Duodenal mucosa (tissue), 2 donors: Measurements from ENCODE around the gene ALKBH7.
"Not testable (repeated sequence)": the region's sequence is repeated elsewhere in the genome, so short reads cannot be mapped to it uniquely, and the experiment has no call there.

Experiments used
- H3K27ac ChIP-seq: one replicate; pipeline ENCODE4 v1.7.0; 2013; ENCODE audit warnings: low read depth, low read length
- H3K27me3 ChIP-seq, 2 donors: one replicate each; pipeline ENCODE4 v1.7.0; 2013; ENCODE audit warnings: low read length in 2 of 2, control low read depth in 1 of 2; ENCODE audit not compliant: insufficient read depth in 2 of 2, control insufficient read depth in 1 of 2
- H3K36me3 ChIP-seq, 2 donors: one replicate each; pipeline ENCODE4 v1.7.0; 2013; ENCODE audit warnings: low read length in 2 of 2, control low read depth in 1 of 2; ENCODE audit not compliant: insufficient read depth in 2 of 2, control insufficient read depth in 1 of 2
- H3K4me1 ChIP-seq, 2 donors: one replicate each; pipeline ENCODE4 v1.7.0; 2013; ENCODE audit warnings: low read length in 2 of 2, control low read depth in 1 of 2; ENCODE audit not compliant: insufficient read depth in 2 of 2, control insufficient read depth in 1 of 2
- H3K4me3 ChIP-seq, 2 donors: one replicate each; pipeline ENCODE4 v1.7.0; 2013; ENCODE audit warnings: low read length in 2 of 2, low read depth in 1 of 2
- H3K9ac ChIP-seq, 2 donors: one replicate each; pipeline ENCODE4 v1.7.0; 2013; ENCODE audit warnings: low read length in 2 of 2, low read depth in 1 of 2
- H3K9me3 ChIP-seq, 2 donors: one replicate each; pipeline ENCODE4 v1.7.0; 2013; ENCODE audit warnings: low read length in 2 of 2, control low read depth in 1 of 2; ENCODE audit not compliant: control insufficient read depth in 1 of 2

The ALKBH7 gene

GRCh38 chr19:6396305-6396704, 23.7 kb downstream of the ALKBH7 start:
- no peaks in the 10 kb centered on the region for H3K9me3 ChIP-seq
- H3K9ac ChIP-seq: no peak overlapping the region
- no peaks in the 10 kb centered on the region for H3K27me3 ChIP-seq
- H3K36me3 ChIP-seq: no peaks in the 10 kb centered on the region
- H3K4me3 ChIP-seq: no peak overlapping the region
- peaks cover 10 to 13% of the 10 kb centered on the region in 2 donors for H3K4me1 ChIP-seq
- no peak overlapping the region for H3K27ac ChIP-seq

- H3K36me3 ChIP-seq, H3K4me1 ChIP-seq, H3K27ac ChIP-seq, H3K9me3 ChIP-seq, H3K4me3 ChIP-seq, H3K9ac ChIP-seq, H3K27me3 ChIP-seq: not testable (repeated sequence)
Measured at GRCh38 chr19:6400062-6400944, 27.7 kb downstream of the ALKBH7 start.

GRCh38 chr19:6402058-6402457, 29.5 kb downstream of the ALKBH7 start:
- H3K9ac ChIP-seq: no peak overlapping the region

GRCh38 chr19:6402837-6403608, 30.4 kb downstream of the ALKBH7 start:
- H3K9ac ChIP-seq: peak overlapping the region; percentile 47 to 52
- H3K9me3 ChIP-seq: no peaks in the 10 kb centered on the region
- no peaks in the 10 kb centered on the region for H3K36me3 ChIP-seq
- no peaks in the 10 kb centered on the region for H3K27me3 ChIP-seq
- H3K4me3 ChIP-seq: peak overlapping the region; percentile 43 to 55
- H3K4me1 ChIP-seq: peaks cover 0 to 4% of the 10 kb centered on the region in 2 donors
- peak overlapping the region; percentile 23 for H3K27ac ChIP-seq

More at GRCh38 chr19:6402058-6402457, 29.5 kb downstream of the ALKBH7 start:
- peaks cover 0 to 4% of the 10 kb centered on the region in 2 donors for H3K4me1 ChIP-seq
- no peaks in the 10 kb centered on the region for H3K36me3 ChIP-seq
- peak overlapping the region; percentile 21 to 43 for H3K4me3 ChIP-seq
- peak overlapping the region; percentile 36 for H3K27ac ChIP-seq
- no peaks in the 10 kb centered on the region for H3K27me3 ChIP-seq
- H3K9me3 ChIP-seq: no peaks in the 10 kb centered on the region

- H3K4me1 ChIP-seq: peaks cover 0 to 4% of the 10 kb centered on the region in 2 donors
- no peak overlapping the region for H3K27ac ChIP-seq
- no peaks in the 10 kb centered on the region for H3K27me3 ChIP-seq
- no peak overlapping the region for H3K4me3 ChIP-seq
- H3K9ac ChIP-seq: no peak overlapping the region
- no peaks in the 10 kb centered on the region for H3K9me3 ChIP-seq
- no peaks in the 10 kb centered on the region for H3K36me3 ChIP-seq
Measured at GRCh38 chr19:6406401-6406800, 33.8 kb downstream of the ALKBH7 start.

GRCh38 chr19:6409346-6409745, 36.8 kb downstream of the ALKBH7 start:
- no peak overlapping the region for H3K27ac ChIP-seq
- H3K9me3 ChIP-seq: no peaks in the 10 kb centered on the region
- peaks cover 0 to 4% of the 10 kb centered on the region in 2 donors for H3K36me3 ChIP-seq
- H3K9ac ChIP-seq: no peak overlapping the region
- no peak overlapping the region for H3K4me3 ChIP-seq
- peaks cover 0 to 7% of the 10 kb centered on the region in 2 donors for H3K4me1 ChIP-seq
- no peaks in the 10 kb centered on the region for H3K27me3 ChIP-seq

GRCh38 chr19:6412061-6412446, 39.5 kb downstream of the ALKBH7 start:
- no peaks in the 10 kb centered on the region for H3K27me3 ChIP-seq
- H3K36me3 ChIP-seq: peaks cover 17 to 26% of the 10 kb centered on the region in 2 donors
- peaks cover 0 to 7% of the 10 kb centered on the region in 2 donors for H3K4me1 ChIP-seq
- no peak overlapping the region for H3K9ac ChIP-seq
- H3K9me3 ChIP-seq: no peaks in the 10 kb centered on the region
- H3K27ac ChIP-seq: no peak overlapping the region
- H3K4me3 ChIP-seq: no peak overlapping the region

- no peak overlapping the region for H3K27ac ChIP-seq
- H3K9me3 ChIP-seq: no peaks in the 10 kb centered on the region
- no peak overlapping the region for H3K4me3 ChIP-seq
- peaks cover 0 to 7% of the 10 kb centered on the region in 2 donors for H3K4me1 ChIP-seq
- H3K27me3 ChIP-seq: no peaks in the 10 kb centered on the region
- H3K9ac ChIP-seq: no peak overlapping the region
- peaks cover 22 to 31% of the 10 kb centered on the region in 2 donors for H3K36me3 ChIP-seq
Measured at GRCh38 chr19:6412447-6413091, 40.0 kb downstream of the ALKBH7 start.

GRCh38 chr19:6413291-6413690, 40.7 kb downstream of the ALKBH7 start:
- Histone ChIP-seq H3K4me1 (peaks cover 0 to 7% of the 10 kb centered on the region in 2 donors), H3K27ac (no peak overlapping the region), H3K27me3 (no peaks in the 10 kb centered on the region), H3K9ac (no peak overlapping the region), H3K36me3 (peaks cover 28 to 38% of the 10 kb centered on the region in 2 donors), H3K9me3 (no peaks in the 10 kb centered on the region), H3K4me3 (no peak overlapping the region)
